HCT116 (cell line): ENCODE measurements around the gene PRKAB2.

Experiments
- EZH2 ChIP-seq: fragments of 200-600 bp; sonication (generic); IDR thresholded peaks from 2 replicates; pipeline ENCODE4 v1.6.1; 2017; ENCODE audit warnings: antibody characterized with exemption, mixed run types
- EZH2phosphoT487 ChIP-seq: fragments of 200-600 bp; IDR thresholded peaks from 2 replicates; pipeline ENCODE4 v1.6.1; 2018; ENCODE audit warnings: antibody characterized with exemption, borderline replicate concordance
- FOSL1 ChIP-seq: IDR thresholded peaks from 2 replicates; pipeline ENCODE4 v1.6.1; 2012; ENCODE audit warnings: low read depth
- JUND ChIP-seq: IDR thresholded peaks from 2 replicates; pipeline ENCODE4 v1.6.1; 2012
- POLR2A ChIP-seq: IDR thresholded peaks from 2 replicates; pipeline ENCODE4 v1.7.0; 2011; ENCODE audit warnings: borderline replicate concordance; ENCODE audit not compliant: insufficient read depth, insufficient read length; ENCODE audit errors: extremely low read depth
- SIN3A ChIP-seq: IDR thresholded peaks from 2 replicates; pipeline ENCODE4 v1.6.1; 2012; ENCODE audit warnings: low read depth
- YY1 ChIP-seq: IDR thresholded peaks from 2 replicates; pipeline ENCODE4 v1.6.1; 2011; ENCODE audit warnings: low read length, low read depth, moderate library complexity, mild to moderate bottlenecking; ENCODE audit not compliant: insufficient replicate concordance; ENCODE audit errors: extremely low read depth
- ZNF274 ChIP-seq: fragments of 200-500 bp; sonication (Bioruptor generic); IDR thresholded peaks from 2 replicates; pipeline ENCODE4 v1.6.1; 2014; ENCODE audit warnings: mild to moderate bottlenecking, low read depth, low read length, inconsistent platforms
- TF ChIP-seq, protein P1 (sequence below), 3 experiments: fragments of 200-600 bp in 1 of 3; sonication (generic) in 1 of 3; IDR thresholded peaks in 2 of 3; conservative IDR thresholded peaks in 1 of 3; 2 replicates each; pipeline ENCODE4 v1.5.1; 2012 to 2017; ENCODE audit warnings: low read depth in 2 of 3, low read length in 2 of 3, antibody characterized with exemption in 1 of 3, borderline replicate concordance in 1 of 3, control low read depth in 1 of 3, mild to moderate bottlenecking in 1 of 3, mixed read lengths in 1 of 3, mixed run types in 1 of 3, moderate library complexity in 1 of 3; ENCODE audit not compliant: insufficient read depth in 1 of 3
- TF ChIP-seq, protein P2 (sequence below): IDR thresholded peaks from 2 replicates; pipeline ENCODE4 v1.6.1; 2012
- TF ChIP-seq, protein P3 (sequence below): IDR thresholded peaks from 2 replicates; pipeline ENCODE4 v1.6.1; 2012; ENCODE audit warnings: low read depth

DNA sequence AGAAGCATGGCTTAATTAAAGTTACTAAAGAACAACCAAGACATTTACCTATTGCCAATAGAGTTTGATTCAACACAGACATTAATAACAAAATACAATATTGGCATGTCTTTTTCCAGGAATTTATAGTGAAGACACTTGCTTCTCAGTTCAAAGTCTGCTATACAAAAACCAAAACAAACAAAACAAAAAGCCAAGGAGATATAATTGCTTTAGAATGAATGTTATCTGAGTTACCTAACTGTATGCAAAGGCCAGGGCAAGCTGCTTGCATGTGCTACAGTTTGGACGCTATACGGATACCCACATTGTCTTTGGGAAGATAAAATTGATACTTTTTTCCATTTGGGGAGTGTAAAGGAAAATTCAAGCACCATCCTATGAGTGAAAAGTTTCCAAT, 39.3 kb upstream of the PRKAB2 start:
- TF ChIP-seq, protein P1, sequence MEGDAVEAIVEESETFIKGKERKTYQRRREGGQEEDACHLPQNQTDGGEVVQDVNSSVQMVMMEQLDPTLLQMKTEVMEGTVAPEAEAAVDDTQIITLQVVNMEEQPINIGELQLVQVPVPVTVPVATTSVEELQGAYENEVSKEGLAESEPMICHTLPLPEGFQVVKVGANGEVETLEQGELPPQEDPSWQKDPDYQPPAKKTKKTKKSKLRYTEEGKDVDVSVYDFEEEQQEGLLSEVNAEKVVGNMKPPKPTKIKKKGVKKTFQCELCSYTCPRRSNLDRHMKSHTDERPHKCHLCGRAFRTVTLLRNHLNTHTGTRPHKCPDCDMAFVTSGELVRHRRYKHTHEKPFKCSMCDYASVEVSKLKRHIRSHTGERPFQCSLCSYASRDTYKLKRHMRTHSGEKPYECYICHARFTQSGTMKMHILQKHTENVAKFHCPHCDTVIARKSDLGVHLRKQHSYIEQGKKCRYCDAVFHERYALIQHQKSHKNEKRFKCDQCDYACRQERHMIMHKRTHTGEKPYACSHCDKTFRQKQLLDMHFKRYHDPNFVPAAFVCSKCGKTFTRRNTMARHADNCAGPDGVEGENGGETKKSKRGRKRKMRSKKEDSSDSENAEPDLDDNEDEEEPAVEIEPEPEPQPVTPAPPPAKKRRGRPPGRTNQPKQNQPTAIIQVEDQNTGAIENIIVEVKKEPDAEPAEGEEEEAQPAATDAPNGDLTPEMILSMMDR (IDR thresholded peaks at IDR 0.05 in 2 of 3, conservative IDR thresholded peaks at IDR 0.05 in 1 of 3; ENCODE audit: borderline replicate concordance in 1 of 3, insufficient read depth in 1 of 3, low read depth in 2 of 3, low read length in 2 of 3): no peak
- TF ChIP-seq SIN3A (no peak), ZNF274 (no peak), FOSL1 (no peak), YY1 (no peak), EZH2phosphoT487 (no peak), POLR2A (no peak), EZH2 (no peak), JUND (no peak)
- TF ChIP-seq, protein P2, sequence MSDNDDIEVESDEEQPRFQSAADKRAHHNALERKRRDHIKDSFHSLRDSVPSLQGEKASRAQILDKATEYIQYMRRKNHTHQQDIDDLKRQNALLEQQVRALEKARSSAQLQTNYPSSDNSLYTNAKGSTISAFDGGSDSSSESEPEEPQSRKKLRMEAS: no peak
- TF ChIP-seq, protein P3, sequence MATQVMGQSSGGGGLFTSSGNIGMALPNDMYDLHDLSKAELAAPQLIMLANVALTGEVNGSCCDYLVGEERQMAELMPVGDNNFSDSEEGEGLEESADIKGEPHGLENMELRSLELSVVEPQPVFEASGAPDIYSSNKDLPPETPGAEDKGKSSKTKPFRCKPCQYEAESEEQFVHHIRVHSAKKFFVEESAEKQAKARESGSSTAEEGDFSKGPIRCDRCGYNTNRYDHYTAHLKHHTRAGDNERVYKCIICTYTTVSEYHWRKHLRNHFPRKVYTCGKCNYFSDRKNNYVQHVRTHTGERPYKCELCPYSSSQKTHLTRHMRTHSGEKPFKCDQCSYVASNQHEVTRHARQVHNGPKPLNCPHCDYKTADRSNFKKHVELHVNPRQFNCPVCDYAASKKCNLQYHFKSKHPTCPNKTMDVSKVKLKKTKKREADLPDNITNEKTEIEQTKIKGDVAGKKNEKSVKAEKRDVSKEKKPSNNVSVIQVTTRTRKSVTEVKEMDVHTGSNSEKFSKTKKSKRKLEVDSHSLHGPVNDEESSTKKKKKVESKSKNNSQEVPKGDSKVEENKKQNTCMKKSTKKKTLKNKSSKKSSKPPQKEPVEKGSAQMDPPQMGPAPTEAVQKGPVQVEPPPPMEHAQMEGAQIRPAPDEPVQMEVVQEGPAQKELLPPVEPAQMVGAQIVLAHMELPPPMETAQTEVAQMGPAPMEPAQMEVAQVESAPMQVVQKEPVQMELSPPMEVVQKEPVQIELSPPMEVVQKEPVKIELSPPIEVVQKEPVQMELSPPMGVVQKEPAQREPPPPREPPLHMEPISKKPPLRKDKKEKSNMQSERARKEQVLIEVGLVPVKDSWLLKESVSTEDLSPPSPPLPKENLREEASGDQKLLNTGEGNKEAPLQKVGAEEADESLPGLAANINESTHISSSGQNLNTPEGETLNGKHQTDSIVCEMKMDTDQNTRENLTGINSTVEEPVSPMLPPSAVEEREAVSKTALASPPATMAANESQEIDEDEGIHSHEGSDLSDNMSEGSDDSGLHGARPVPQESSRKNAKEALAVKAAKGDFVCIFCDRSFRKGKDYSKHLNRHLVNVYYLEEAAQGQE: no peak
